ENCODE measurements around the gene URB1. TPM values are rescaled to one million over a fixed set of nuclear protein-coding genes. Genes with fewer than 3 reads are reported as not detected.

The URB1 gene
- polyA plus RNA-seq, 2 of the 4 experiments (the other 2 are of a cell fraction) = 8.7 to 10.1 TPM

DNA sequence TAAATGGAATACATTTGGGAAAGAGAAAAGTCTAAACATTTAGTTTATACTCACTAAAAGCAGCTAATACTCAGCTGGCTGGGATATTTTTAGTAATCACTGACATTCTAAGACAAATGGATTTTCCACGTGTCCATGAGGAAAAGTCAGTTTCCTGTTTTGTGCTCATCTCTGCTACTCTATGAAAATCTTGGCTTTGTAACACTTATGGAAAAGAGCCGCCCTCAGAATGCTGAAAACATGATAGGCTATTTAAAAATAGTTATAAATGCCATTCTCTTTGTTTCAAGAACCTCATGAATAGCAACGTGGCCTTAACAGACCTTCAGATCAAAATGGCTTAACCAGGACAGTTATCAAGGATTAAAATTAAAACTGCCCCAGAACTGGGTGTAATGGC lies 64.2 kb downstream of the URB1 start (continued):
- no peak for TF ChIP-seq RNF2 (IDR thresholded peaks at IDR 0.05; ENCODE audit: borderline replicate concordance, low read depth)
- TF ChIP-seq ZFP36 (IDR thresholded peaks at IDR 0.05; ENCODE audit: borderline replicate concordance, partially characterized antibody) = no peak
- no peak for TF ChIP-seq TFCP2L1 (CRISPR knock-in tag; IDR thresholded peaks at IDR 0.05)

GRCh38 chr21:32325706-32326105 lies 67.1 kb downstream of the URB1 start:
- WGBS (ENCODE audit: missing lambda C conversion rate) = 94% methylated on average over 8 of the region's 8 CpGs
- ChIA-PET CTCF (no interaction called here), POLR2A (no interaction called here)
- TF ChIP-seq CHD2 (IDR thresholded peaks at IDR 0.05; ENCODE audit: low read length, partially characterized antibody) = no peak
- TF ChIP-seq FOXS1 (CRISPR knock-in tag; IDR thresholded peaks at IDR 0.05) = no peak
- TF ChIP-seq, protein P1, sequence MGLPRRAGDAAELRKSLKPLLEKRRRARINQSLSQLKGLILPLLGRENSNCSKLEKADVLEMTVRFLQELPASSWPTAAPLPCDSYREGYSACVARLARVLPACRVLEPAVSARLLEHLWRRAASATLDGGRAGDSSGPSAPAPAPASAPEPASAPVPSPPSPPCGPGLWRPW (IDR thresholded peaks at IDR 0.05) = no peak
- TF ChIP-seq RNF2 (IDR thresholded peaks at IDR 0.05; ENCODE audit: borderline replicate concordance, low read depth) = no peak
- no peak for TF ChIP-seq HMGXB4 (CRISPR knock-in tag; IDR thresholded peaks at IDR 0.05; ENCODE audit: borderline replicate concordance)
- TF ChIP-seq POLR2AphosphoS2 (conservative IDR thresholded peaks at IDR 0.05; ENCODE audit: low read length) = no peak
- TF ChIP-seq, protein P2, sequence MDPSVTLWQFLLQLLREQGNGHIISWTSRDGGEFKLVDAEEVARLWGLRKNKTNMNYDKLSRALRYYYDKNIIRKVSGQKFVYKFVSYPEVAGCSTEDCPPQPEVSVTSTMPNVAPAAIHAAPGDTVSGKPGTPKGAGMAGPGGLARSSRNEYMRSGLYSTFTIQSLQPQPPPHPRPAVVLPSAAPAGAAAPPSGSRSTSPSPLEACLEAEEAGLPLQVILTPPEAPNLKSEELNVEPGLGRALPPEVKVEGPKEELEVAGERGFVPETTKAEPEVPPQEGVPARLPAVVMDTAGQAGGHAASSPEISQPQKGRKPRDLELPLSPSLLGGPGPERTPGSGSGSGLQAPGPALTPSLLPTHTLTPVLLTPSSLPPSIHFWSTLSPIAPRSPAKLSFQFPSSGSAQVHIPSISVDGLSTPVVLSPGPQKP (IDR thresholded peaks at IDR 0.05; ENCODE audit: low read depth, low read length) = no peak
- no peak for FAIRE-seq
- Histone ChIP-seq H3K4me1 (peaks cover 18% of the 10 kb centered on the region), H3K9me3 (no peaks in the 10 kb centered on the region), H3K27ac (no peak overlapping the region), H3K4me3 (no peak overlapping the region), H3K4me2 (no peak overlapping the region)
- no peak for DNase-seq (ENCODE audit: low read depth in 1 of 2, low spot score in 1 of 2)
- no peak for ATAC-seq

- POLR2A ChIA-PET = no interaction called here
- TF ChIP-seq ESRRA (IDR thresholded peaks at IDR 0.05; ENCODE audit: borderline replicate concordance, low read length) (no peak), HEYL (CRISPR knock-in tag; IDR thresholded peaks at IDR 0.05) (no peak), RARB (CRISPR knock-in tag; IDR thresholded peaks at IDR 0.05) (no peak), KDM1A (IDR thresholded peaks at IDR 0.05; ENCODE audit: low read depth) (no peak), CEBPB (IDR thresholded peaks at IDR 0.05) (no peak), CHD4 (IDR thresholded peaks at IDR 0.05; ENCODE audit: borderline replicate concordance) (no peak), E2F6 (IDR thresholded peaks at IDR 0.05; ENCODE audit: borderline replicate concordance, low read depth) (no peak), HOXB13 (CRISPR knock-in tag; IDR thresholded peaks at IDR 0.05; ENCODE audit: low read depth) (no peak), FOXS1 (CRISPR knock-in tag; IDR thresholded peaks at IDR 0.05) (no peak), HOXB5 (CRISPR knock-in tag; IDR thresholded peaks at IDR 0.05) (no peak), FOSL2 (IDR thresholded peaks at IDR 0.05) (no peak), FOSL2 (CRISPR knock-in tag; IDR thresholded peaks at IDR 0.05) (no peak), ZFP36 (IDR thresholded peaks at IDR 0.05; ENCODE audit: borderline replicate concordance, partially characterized antibody) (no peak), EHMT2 (IDR thresholded peaks at IDR 0.05; ENCODE audit: low read depth) (no peak)
- TF ChIP-seq, protein P3, sequence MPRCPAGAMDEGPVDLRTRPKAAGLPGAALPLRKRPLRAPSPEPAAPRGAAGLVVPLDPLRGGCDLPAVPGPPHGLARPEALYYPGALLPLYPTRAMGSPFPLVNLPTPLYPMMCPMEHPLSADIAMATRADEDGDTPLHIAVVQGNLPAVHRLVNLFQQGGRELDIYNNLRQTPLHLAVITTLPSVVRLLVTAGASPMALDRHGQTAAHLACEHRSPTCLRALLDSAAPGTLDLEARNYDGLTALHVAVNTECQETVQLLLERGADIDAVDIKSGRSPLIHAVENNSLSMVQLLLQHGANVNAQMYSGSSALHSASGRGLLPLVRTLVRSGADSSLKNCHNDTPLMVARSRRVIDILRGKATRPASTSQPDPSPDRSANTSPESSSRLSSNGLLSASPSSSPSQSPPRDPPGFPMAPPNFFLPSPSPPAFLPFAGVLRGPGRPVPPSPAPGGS (IDR thresholded peaks at IDR 0.05) = no peak
- peak overlapping the region; percentile 52 for H3K4me2 ChIP-seq
- peak; percentile 17 to 27; a peak in 2 of 6 replicates for ATAC-seq
- peak overlapping the region; percentile 47 to 71; a peak in 4 of 6 replicates for H3K27ac ChIP-seq
- 92% methylated on average over 10 of the region's 10 CpGs for WGBS (ENCODE audit: missing lambda C conversion rate)
- H3K4me1 ChIP-seq = peaks cover 18% of the 10 kb centered on the region
- DNase-seq (ENCODE audit: low read depth in 1 of 2, low spot score in 1 of 2) = no peak
- no peak for FAIRE-seq
- no peak overlapping the region for H3K4me3 ChIP-seq
- CTCF ChIA-PET = interaction anchor here (1.0 kb wide), 1 partner anchor 16 kb away, joined by 3 read pairs; no protein-coding TSS in a partner anchor
- no peaks in the 10 kb centered on the region for H3K9me3 ChIP-seq
Observed at GRCh38 chr21:32322676-32323075, 70.1 kb downstream of the URB1 start.

All from A549 (cell line).